ENCODE data around the gene XPO4. TPM values are rescaled to one million over a fixed set of nuclear protein-coding genes. Genes with fewer than 3 reads are reported as not detected.

The XPO4 gene
- total RNA-seq, 6 donors from 2014 or later, result 15.7 to 33.0 (median 17.4) TPM

DNA sequence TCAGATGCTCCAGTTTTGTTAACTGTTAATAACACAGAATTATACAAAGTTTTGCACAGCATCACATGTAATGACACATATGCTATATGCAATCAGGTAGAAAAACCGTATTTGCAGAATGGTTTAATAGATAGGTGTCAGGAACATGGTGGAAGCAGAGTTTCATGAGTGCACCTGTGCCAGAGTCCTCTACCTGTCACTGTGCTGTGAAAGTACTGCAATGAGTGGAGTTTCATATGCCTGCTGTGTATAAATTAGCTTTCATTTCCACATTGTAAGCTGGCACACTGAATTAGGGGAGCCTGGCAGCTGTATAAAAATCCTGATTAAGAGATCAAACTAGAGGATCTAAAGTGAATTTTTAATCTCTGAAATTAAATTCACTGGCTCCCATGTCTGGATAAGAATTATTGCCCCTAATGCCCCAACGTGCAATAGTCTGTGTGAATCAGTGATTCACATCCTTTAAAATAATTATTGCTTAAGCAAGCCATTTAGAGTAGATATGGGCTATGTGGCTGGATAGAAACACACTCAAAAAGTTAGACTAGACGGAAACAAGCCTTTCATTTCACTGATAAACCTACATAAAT, 120.3 kb downstream of the XPO4 start:
- Histone ChIP-seq H3K9me3 (no peaks in the 10 kb centered on the region), H3K27me3 (no peaks in the 10 kb centered on the region), H3K36me3 (peaks cover 0 to 44% (median 7%) of the 10 kb centered on the region in 4 donors), H3K27ac (no peak overlapping the region), H3K4me1 (no peaks in the 10 kb centered on the region), H3K4me3 (no peak overlapping the region)
- no peak for DNase-seq
- TF ChIP-seq EP300 (IDR thresholded peaks at IDR 0.05) (no peak), POLR2A (IDR thresholded peaks at IDR 0.05) (no peak), POLR2AphosphoS5 (IDR thresholded peaks at IDR 0.05) (no peak)
- TF ChIP-seq, protein P1, sequence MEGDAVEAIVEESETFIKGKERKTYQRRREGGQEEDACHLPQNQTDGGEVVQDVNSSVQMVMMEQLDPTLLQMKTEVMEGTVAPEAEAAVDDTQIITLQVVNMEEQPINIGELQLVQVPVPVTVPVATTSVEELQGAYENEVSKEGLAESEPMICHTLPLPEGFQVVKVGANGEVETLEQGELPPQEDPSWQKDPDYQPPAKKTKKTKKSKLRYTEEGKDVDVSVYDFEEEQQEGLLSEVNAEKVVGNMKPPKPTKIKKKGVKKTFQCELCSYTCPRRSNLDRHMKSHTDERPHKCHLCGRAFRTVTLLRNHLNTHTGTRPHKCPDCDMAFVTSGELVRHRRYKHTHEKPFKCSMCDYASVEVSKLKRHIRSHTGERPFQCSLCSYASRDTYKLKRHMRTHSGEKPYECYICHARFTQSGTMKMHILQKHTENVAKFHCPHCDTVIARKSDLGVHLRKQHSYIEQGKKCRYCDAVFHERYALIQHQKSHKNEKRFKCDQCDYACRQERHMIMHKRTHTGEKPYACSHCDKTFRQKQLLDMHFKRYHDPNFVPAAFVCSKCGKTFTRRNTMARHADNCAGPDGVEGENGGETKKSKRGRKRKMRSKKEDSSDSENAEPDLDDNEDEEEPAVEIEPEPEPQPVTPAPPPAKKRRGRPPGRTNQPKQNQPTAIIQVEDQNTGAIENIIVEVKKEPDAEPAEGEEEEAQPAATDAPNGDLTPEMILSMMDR (IDR thresholded peaks at IDR 0.05), result no peak
- WGBS, 2 donors, result 87 to 90% methylated on average over 3 of the region's 3 CpGs
- no peak for ATAC-seq (ENCODE audit: low FRiP score in 2 of 2)

GRCh38 chr13:20780317-20780716, 122.2 kb downstream of the XPO4 start:
- H3K4me1 ChIP-seq, result no peaks in the 10 kb centered on the region
- H3K9me3 ChIP-seq, result no peaks in the 10 kb centered on the region
- TF ChIP-seq, protein P1 (IDR thresholded peaks at IDR 0.05), result no peak
- H3K36me3 ChIP-seq, result peaks cover 0 to 34% (median 3%) of the 10 kb centered on the region in 4 donors
- DNase-seq (no peak), ATAC-seq (ENCODE audit: low FRiP score in 2 of 2) (no peak)
- H3K4me3 ChIP-seq, result no peak overlapping the region
- 78 to 91% methylated on average over 1 of the region's 1 CpG for WGBS, 2 donors
- no peak overlapping the region for H3K27ac ChIP-seq
- no peaks in the 10 kb centered on the region for H3K27me3 ChIP-seq

DNA sequence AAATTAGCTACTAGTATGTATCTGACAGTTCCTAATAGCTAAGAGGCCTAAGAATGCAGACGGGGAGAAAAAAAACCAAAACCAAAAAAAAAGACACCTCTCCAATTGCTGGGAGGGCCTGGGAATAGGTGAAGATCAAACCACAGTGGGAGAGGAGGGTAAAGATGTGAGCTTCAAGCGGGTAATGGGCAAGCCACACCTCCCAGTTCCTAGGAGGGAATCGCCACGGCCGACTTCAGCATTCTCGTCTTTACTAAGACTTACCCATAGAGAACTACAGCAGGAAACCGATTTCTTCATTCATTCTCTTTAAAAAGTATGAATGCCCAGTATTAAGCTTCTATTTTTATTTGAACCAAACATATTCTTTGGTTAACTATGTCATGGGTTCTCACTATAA, 123.1 kb downstream of the XPO4 start:
- ATAC-seq (ENCODE audit: low FRiP score in 2 of 2), result no peak
- Histone ChIP-seq H3K27ac (no peak overlapping the region), H3K4me1 (no peaks in the 10 kb centered on the region), H3K9me3 (no peaks in the 10 kb centered on the region), H3K27me3 (no peaks in the 10 kb centered on the region), H3K4me3 (no peak overlapping the region), H3K36me3 (peaks cover 0 to 27% (median 0%) of the 10 kb centered on the region in 4 donors)
- TF ChIP-seq, protein P1 (IDR thresholded peaks at IDR 0.05), result no peak
- no peak for TF ChIP-seq POLR2A (IDR thresholded peaks at IDR 0.05)
- no peak for TF ChIP-seq POLR2AphosphoS5 (IDR thresholded peaks at IDR 0.05)
- no peak for TF ChIP-seq EP300 (IDR thresholded peaks at IDR 0.05)
- DNase-seq, result no peak
- 90 to 92% methylated on average over 7 of the region's 7 CpGs for WGBS, 2 donors

GRCh38 chr13:20778311-20778710, 124.2 kb downstream of the XPO4 start:
- ATAC-seq (ENCODE audit: low FRiP score in 2 of 2) (no peak), DNase-seq (no peak)
- Histone ChIP-seq H3K36me3 (peaks cover 0 to 20% (median 0%) of the 10 kb centered on the region in 4 donors), H3K4me3 (no peak overlapping the region), H3K27ac (no peak overlapping the region), H3K9me3 (no peaks in the 10 kb centered on the region), H3K27me3 (no peaks in the 10 kb centered on the region), H3K4me1 (peaks cover 0 to 6% (median 0%) of the 10 kb centered on the region in 4 donors)
- TF ChIP-seq, protein P1 (IDR thresholded peaks at IDR 0.05), result no peak
- TF ChIP-seq EP300 (IDR thresholded peaks at IDR 0.05), result no peak
- TF ChIP-seq POLR2AphosphoS5 (IDR thresholded peaks at IDR 0.05), result no peak
- WGBS, 2 donors, result 88 to 95% methylated on average over 1 of the region's 1 CpG

DNA sequence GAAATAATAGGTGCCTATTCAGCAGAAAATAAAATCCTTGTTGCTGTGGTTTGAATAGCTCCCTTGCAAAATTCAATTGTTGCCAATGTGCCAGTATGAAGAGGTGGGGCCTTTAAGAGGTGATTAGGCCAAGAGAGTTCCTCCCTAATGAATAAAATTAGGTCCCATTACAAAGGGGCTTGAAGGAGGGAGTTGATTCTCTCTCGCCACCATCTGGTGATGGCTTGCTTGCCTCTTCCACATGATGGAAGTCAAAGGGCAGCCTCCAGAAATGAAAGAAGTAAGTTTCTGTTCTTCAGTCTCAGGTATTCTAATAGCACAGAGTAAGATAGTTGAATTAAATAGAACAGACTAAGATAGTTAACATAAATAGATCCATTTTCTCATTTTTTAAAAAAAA, 125.8 kb downstream of the XPO4 start:
- no peak for DNase-seq
- H3K9me3 ChIP-seq, result no peaks in the 10 kb centered on the region
- H3K4me3 ChIP-seq, result no peak overlapping the region
- peaks cover 7 to 16% (median 9%) of the 10 kb centered on the region in 4 donors for H3K4me1 ChIP-seq
- H3K27me3 ChIP-seq, result no peaks in the 10 kb centered on the region
- peaks cover 0 to 4% (median 0%) of the 10 kb centered on the region in 4 donors for H3K36me3 ChIP-seq
- no peak for ATAC-seq (ENCODE audit: low FRiP score in 2 of 2)
- WGBS, 2 donors, result 94 to 96% methylated on average over 1 of the region's 1 CpG
- no peak overlapping the region for H3K27ac ChIP-seq
- TF ChIP-seq, protein P1 (IDR thresholded peaks at IDR 0.05), result no peak
- no peak for TF ChIP-seq POLR2A (IDR thresholded peaks at IDR 0.05)
- no peak for TF ChIP-seq POLR2AphosphoS5 (IDR thresholded peaks at IDR 0.05)
